Stimulated activated CD4-positive, alpha-beta T cell treated with anti-CD3 and anti-CD28 coated beads, Interleukin-1b, Interleukin-23, amount 100 ng/mL, for 1 hour (primary cell): ENCODE measurements around the gene SASH1.
"Not testable (repeated sequence)": the region's sequence is repeated elsewhere in the genome, so short reads cannot be mapped to it uniquely, and the experiment has no call there.

Source experiments
- DNase-seq, 2 donors: peaks; one replicate each; pipeline ENCODE4 v3.0.0-alpha.2; 2020; ENCODE audit warnings: low read depth in 2 of 2

The SASH1 gene

DNA sequence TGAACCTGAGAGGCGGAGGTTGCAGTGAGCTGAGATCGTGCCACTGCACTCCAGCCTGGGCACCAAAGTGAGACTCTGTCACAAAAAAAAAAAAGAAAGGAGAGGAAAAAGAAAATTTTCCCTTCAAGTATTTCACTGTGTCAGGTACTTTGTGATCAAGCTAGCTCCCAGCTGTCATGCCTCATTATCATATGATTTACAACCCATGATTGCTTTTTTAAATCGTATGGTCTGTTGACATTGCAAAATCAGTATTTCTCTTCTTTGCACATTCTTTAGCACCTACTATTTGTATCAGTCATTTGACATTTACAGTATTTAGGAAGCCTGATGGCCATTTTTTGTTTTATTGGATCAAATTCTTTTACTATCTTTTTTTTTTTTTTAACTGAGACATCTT lies 22.4 kb downstream of the SASH1 start:
- DNase-seq = no peak

DNA sequence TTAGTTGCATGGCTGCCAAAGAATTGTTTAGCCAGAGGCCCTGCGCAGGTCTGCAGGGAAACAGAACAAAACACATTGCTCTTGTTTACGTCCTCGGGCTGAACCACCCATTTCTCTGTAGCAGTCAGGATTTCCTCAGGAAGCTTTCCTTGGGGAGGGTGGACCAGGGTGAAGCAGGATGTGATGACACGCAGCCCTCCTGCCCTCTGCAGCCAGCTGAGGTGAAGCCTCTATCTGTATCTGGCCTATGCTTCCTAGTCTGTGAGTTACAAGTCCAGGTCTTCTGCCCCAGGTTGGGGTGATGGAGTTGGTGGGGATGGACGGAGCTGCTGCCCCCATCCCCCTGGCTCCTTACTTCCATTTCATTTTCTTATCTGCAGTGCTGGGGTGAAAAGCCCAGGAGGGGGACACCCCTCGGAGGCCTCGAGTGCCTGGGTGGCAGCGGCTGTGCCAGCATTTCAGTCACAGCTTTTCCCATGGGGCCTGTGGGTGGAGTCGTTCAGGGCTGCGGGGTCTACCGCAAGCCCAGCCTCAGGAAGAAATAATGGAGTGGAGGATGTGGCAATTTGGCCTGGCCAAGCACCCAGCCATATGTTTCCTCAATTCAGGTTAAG lies 24.9 kb downstream of the SASH1 start:
- no peak for DNase-seq

GRCh38 chr6:148370176-148370575 lies 27.5 kb downstream of the SASH1 start:
- DNase-seq = no peak

DNA sequence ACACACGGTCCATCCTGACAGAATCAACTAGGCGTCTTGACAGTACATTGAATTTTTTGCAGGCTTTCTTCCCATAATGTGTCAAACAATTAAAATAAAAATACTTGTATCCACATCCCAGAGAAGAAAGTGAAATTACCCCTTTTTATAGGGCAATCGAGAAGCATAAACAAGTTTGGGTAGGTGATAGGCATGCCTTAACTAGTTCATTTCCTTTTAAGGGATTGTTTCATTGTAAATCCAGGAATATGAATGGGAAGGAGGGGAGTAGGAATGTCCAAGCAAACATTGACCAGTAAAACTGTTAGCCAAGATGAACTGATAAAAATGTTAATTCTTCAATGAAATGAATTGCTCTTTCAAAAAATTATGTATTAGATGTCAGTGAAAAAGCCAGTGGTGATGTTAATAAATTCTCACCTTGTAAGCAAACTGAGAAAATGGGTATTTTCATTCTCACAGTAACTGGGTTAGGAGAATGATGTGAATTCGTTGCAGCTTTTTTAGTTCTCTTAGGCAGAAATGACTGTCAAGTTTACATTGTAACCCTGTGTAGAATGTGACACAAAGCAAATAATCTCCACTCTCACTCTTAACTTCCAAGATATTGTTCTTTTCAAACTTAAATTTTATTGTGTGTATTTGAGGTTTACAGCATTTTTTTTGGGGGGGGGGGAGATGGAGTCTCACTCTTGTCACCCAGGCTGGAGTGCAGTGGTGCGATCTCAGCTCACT lies 31.6 kb downstream of the SASH1 start:
- no peak for DNase-seq

- DNase-seq = no peak
These were observed 32.8 kb downstream of the SASH1 start for GRCh38 chr6:148375401-148375800.

DNA sequence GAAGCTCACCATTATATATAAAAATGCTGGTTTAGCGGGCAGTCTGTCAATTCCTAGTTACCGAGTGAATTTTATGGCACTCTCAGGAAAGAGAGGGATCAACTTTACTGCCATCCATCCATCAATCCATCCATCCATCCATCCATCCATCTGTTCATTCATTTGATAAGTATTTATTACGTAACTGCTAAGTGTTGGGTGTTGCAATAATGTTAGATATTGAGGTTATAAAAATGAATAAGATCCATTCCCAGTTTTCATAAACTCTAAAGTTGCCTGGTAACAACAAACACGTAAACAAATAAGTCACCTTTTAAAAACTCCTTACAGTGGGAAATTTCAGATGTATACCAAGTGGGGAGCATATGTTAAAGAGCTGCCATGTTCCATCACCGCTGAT lies 36.8 kb downstream of the SASH1 start:
- no peak for DNase-seq

- no peak for DNase-seq
These were observed 37.5 kb downstream of the SASH1 start for GRCh38 chr6:148379966-148380713.

GRCh38 chr6:148382051-148382450 lies 39.4 kb downstream of the SASH1 start:
- not testable (repeated sequence) for DNase-seq

- DNase-seq = no peak
These were observed 40.2 kb downstream of the SASH1 start for GRCh38 chr6:148382861-148383260.

- no peak for DNase-seq
These were observed 41.2 kb downstream of the SASH1 start for GRCh38 chr6:148383658-148384368.

- no peak for DNase-seq
These were observed 42.7 kb downstream of the SASH1 start for GRCh38 chr6:148385379-148385778.

- DNase-seq = no peak
These were observed 45.9 kb downstream of the SASH1 start for GRCh38 chr6:148388521-148388920.

- no peak for DNase-seq
These were observed 46.4 kb downstream of the SASH1 start for GRCh38 chr6:148389086-148389485.

- DNase-seq = no peak
These were observed 47.3 kb downstream of the SASH1 start for GRCh38 chr6:148389917-148390316.

- not testable (repeated sequence) for DNase-seq
These were observed 49.5 kb downstream of the SASH1 start for GRCh38 chr6:148392127-148392526.

- DNase-seq = no peak
These were observed 50.0 kb downstream of the SASH1 start for GRCh38 chr6:148392671-148393070.

DNA sequence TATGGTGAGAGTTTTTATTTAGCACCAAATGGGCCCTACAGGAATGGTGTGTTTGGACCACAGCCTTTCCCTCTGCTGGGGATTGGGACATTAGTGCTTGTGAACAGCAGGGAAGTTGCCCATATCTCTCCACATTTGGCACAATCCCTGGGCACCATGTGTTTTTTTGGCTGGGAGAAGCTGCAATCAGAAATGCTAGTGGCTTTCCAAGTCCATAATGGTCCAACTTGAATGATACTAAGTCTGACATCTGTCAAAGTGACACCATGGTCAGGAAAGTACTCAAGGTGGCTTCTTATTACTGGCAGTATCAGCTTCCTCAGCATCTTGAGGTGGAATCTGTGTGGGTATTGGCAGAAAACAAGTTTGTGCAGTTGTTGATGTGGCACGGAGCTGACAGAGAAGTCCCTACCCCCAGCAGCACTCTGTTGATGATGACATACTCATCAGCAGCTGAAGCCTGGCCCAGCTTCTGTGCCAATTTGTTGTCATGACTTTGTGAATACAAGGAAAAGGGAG lies 53.0 kb downstream of the SASH1 start:
- no peak for DNase-seq

GRCh38 chr6:148396411-148396810 lies 53.8 kb downstream of the SASH1 start:
- DNase-seq = no peak

DNA sequence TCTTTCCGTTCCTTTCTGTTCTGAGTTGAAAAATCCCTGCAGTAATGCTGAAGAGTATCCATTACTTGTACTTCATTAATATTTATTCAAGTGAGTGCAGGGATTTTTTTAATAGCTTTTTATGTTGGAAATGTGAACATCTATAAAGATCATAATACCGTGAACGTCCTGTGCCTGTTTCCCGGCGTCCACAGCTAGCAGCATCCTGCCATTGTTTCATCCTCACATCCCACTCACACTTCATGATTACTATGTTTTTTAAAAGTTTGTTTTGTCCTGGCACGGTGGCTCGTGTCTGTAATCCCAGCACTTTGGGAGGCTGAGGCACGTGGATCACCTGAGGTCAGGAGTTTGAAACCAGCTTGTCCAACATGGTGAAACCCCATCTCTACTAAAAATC lies 54.3 kb downstream of the SASH1 start:
- DNase-seq = no peak

GRCh38 chr6:148398244-148398643 lies 55.6 kb downstream of the SASH1 start:
- no peak for DNase-seq

- no peak for DNase-seq
These were observed 56.0 kb downstream of the SASH1 start for GRCh38 chr6:148398678-148399077.

DNA sequence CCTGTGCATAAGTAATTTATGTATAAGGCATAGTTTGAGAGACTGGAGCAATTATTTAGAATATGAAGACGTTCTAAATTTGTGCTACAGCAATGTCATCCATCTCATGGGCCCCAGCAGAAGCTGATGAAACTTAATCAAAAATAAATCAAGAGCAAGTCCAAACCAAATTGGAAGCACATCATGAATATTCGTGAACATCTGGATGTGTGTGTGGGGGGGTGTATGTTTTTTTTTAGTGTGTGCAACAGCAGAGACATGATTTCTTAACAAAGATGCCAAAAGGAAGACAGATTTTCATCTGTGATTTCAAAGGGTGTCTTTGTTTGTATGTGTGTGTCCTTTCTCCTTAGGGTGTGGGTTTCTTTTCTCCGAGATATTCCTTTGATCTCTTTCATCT lies 58.9 kb downstream of the SASH1 start:
- DNase-seq = no peak
